Stimulated activated CD8-positive, alpha-beta memory T cell treated with anti-CD3 and anti-CD28 coated beads, Interleukin-4, amount 100 ng/mL, for 24 hours (primary cell): Measurements from ENCODE around the gene GOLGA3.
"Not testable (repeated sequence)": the region's sequence is repeated elsewhere in the genome, so short reads cannot be mapped to it uniquely, and the experiment has no call there.

Source experiments
- DNase-seq: peaks from one replicate; pipeline ENCODE4 v3.0.0-alpha.2; 2020; ENCODE audit warnings: low read depth

The GOLGA3 gene

DNA sequence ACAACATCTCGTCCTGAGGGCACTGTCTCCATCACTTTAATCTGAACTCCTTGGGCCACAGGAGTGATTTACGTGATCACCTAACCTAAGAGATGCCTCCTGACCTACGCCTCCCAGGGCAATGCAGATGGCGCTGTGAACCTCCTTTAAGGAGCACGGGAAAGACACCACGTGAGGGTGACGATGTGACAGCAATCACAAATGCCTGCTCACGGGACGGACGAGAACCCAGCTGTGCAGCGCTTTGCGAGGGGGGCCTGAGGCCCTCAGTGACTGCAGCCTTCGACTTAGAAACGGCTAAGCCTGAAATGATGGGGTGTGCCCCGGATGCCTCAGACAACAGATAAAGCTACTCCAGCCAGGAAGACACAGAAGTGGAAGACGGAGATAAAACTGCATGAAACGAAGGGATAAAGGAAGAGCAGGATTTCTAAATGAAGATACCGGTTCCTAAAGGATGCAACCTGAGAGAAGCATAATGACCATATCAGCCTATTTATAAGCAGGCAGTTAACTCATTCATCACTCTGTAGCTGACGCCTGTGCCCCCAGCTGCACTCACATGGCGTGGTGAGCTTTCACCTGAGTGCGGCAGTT is 13.9 kb upstream of the GOLGA3 start:
- DNase-seq, result no peak

DNA sequence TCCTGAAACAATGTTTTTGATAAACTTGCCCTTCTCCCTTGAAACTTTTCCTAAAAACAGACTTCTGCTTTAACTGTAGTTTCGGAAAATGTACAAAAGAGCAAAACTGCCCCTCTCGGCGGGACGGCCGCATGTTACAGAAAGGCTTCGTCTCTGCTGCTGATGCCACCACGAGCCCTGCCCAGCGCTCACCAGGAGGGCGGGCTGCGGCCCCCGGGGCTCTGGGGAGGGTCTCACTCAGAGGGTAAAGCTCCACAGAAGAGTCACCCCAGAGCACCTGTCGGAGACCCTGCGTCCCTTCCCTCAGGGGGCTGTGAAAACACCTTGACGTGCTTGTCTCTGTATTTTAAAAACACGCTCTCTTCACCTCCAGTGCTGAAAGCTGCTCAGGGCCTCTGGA is 12.5 kb upstream of the GOLGA3 start:
- DNase-seq, result no peak

- DNase-seq, result no peak
These were observed 11.9 kb upstream of the GOLGA3 start for GRCh38 chr12:132840536-132840935.

DNA sequence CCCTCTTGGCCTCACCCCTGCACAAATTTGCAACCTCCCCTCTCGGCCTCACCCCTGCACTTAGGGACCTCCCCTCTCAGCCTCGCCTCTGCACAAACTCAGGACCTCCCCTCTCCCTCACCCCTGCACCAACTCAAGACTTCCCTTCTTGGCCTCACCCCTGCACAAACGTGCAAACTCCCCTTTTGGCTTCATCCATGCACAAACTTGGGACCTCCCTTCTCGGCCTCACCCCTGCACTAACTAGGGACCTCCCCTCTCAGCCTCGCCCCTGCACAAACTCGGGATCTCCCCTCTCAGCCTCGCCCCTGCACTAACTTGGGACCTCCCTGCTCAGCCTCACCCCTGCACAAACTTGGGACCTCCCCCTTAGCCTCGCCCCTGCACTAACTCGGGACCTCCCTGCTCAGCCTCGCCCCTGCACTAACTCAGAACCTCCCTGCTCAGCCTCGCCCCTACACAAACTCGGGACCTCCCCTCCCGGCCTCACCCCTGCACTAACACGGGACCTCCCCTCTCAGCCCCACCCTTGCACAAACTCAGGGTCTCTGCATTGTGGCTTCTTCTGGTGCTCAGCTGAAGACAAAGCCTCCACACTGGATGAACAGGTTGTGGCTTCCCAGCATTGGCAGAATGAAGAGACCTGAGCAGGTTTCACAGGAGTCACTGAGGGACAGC is 11.0 kb upstream of the GOLGA3 start:
- no peak for DNase-seq

GRCh38 chr12:132838410-132839080 is 9.9 kb upstream of the GOLGA3 start:
- no peak for DNase-seq

DNA sequence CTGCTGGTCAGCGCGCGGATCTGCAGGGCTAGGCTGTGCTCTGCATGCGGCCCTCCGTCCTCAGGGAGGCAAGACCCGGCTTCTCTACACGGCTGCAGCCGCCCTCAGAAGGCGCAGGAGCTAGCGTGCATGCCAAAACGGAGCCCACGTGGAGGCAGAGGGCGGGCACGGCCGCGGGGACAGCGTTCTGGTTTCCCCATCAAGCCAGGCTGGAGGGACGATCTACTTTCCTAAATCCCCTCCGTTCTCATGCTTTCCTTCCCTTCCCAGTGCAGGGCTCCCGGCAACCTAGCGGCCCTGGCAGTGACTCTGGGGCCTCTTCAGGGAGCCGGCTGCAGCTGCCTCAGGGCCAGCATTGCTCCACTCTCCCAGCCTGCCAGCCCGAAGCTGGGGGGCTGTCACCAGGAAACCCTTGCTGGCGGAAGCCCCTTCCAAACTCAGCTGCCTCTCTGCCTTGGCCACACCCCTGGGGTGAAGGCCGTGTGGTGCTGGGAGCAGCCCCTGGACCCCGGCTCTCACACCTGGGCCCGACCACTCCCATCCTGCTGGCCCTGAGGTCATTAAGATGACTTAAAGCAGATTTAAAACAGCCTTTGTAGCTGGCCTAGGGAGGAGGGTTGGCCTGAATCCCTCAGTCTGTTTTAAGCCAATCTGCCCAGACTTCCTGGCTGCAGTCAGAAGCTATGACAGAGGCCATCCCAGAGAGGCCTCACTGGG is 9.2 kb upstream of the GOLGA3 start:
- DNase-seq, result no peak

DNA sequence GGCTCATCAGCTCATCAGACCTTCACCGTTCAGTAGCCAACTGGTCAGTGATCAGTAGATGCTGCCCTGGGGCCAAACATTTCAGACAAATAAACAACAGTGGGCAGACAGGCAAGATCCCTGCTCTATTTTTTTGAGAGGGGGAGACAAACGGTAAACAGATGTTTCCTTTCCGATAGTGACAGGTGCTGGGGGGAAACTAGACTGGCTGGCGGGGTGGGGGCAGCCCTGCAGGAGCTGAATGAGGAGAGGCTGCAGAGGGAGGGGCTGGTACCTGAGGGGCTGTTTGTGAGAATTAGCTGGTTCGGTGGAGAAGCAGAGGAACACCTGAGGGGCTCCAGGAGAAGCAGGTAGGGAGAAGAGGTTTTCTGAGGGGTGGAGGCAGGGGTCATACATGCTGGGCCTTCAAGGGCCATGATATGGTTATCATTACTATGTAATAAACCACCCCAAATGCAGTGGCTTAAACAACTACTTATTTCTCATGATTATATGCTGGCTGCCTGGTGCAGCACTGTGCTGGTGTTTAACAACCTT is 8.2 kb upstream of the GOLGA3 start:
- no peak for DNase-seq

- not testable (repeated sequence) for DNase-seq
These were observed 7.6 kb upstream of the GOLGA3 start for GRCh38 chr12:132836230-132836629.

DNA sequence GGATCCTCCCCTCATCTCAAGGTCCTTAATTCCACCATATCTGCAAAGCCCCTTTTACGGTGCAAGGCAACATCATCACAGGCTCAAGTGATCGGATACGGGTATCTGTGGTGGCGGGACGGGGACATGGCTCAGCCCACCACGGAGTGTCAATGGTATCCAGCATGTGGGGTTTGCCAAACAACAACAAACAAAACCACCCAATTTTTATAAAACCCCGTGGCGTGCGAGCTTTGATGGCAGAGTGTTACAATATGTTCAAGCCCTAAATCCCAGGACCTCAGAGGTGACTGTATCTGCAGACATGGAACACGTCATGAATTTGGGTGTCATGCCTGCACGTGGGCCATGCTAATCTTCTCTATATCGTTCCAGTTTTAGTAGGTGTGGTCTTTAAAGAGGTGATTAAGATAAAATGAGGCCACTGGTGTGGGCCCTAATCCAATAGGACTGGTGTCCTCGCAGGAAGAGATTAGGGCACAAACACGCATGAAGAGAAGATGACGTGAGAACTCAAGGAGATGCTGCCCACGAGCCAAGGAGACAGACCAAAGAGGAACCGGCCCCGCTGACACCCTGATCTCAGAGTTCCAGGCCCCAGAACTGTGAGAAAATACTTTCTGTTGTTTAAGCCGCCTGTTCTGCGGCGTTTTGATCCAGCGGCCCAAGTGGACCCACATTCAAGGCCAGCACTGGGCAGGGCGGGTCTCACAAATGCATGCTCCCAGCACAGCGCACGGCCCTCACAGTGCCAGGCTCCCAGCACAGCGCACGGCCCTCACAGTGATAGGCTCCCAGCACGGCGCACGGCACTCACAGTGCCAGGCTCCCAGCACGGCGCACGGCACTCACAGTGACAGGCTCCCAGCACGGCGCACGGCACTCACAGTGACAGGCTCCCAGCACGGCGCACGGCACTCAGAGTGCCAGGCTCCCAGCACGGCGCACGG is 6.7 kb upstream of the GOLGA3 start:
- no peak for DNase-seq

- DNase-seq, result no peak
These were observed 5.6 kb upstream of the GOLGA3 start for GRCh38 chr12:132834181-132834711.

DNA sequence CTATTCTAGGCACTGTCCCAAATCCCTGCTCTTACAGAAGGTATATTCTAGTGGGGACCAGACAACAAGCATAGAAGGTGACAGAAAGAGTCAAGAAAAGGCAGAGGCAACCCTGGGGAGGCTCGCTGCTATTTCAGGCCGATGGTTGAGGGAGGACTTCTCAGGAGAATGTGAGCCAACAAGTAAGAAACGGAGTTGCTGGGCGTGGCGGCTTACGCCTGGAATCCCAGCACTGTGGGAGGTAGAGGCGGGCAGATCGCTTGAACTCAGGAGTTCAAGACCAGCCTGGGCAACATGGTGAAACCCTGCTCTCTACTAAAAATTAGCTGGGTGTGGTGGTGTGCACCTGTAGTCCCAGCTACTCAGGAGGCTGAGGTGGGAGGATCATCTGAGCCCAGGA is 4.7 kb upstream of the GOLGA3 start:
- DNase-seq, result no peak

DNA sequence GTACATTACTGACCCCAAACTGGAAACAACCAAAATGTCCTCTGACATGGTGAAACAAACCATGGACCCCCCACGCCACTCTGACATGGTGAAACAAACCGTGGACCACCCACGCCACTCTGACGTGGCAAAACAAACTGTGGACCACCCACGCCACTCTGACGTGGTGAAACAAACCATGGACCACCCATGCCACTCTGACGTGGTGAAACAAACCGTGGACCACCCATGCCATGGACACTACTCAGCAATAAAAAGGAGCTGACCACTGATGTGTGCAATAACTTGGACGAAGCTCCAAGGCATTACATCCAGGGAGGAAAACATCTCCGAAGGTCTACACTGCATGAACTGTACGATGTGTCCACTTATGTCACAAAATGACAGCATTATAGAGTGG is 3.1 kb upstream of the GOLGA3 start:
- no peak for DNase-seq

DNA sequence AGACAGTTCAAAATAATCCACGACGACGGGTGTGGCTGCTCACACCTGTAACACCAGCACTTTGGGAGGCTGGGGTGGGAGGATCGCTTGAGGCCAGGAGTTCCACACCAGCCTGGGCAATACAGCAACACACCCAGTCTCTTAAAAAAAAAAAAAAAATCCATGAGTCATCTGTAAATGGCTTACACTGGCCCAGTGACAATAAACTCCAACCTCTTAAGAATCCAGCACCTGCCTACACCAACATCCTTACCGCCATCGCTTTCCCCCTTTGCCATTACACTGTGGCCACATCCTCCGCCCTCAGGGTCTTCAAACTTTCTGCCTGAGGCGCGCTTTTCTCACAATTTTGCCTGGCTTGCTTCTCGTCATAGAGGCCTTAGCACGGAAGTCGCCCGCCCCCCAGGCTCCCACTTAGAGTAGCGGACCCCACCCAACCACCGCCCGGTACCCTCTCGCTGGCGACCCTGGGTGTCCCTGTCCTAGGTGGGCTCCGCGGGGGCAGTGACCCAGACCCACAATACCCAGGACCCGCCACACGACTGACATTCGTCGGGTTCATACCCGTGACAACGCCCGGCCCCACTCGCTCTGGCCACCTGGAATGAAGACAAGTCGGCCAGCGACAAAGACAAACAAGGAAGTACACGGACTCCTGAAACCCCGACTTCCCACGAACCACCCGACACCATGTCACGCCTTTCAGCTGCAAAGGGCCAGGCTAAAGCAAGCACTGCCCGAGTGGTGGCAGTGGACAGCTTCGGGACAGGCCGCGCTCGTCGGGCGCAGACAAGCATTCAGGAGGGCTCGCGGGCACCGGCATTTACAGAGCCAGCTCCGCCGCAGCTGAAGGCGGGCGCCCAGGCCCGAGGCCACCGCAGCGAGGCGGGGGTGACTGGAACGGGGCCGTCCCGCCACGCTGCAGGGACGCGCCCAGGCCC is 636 bp downstream of the GOLGA3 start:
- no peak for DNase-seq

GRCh38 chr12:132825861-132826260 is 2.8 kb downstream of the GOLGA3 start:
- no peak for DNase-seq

DNA sequence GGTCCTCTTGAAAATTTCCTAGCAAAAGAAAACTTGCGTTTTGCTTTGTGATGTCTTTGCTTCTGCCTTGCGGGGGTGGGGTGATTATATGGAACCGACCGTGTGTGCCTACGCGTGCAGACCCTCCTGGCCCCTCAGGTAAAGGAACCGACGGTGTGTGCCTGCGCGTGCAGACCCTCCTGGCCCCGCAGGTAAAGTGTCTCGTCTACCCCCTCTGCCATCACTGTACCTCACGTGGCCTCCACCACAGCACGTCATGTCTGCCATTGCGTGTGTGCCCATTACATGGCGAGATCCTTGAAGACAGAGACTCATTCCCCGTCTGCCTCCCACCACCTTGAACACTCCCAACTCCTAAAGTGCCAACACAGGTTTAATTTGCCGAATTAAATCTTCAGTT is 3.6 kb downstream of the GOLGA3 start:
- no peak for DNase-seq

GRCh38 chr12:132824053-132824452 is 4.6 kb downstream of the GOLGA3 start:
- no peak for DNase-seq

DNA sequence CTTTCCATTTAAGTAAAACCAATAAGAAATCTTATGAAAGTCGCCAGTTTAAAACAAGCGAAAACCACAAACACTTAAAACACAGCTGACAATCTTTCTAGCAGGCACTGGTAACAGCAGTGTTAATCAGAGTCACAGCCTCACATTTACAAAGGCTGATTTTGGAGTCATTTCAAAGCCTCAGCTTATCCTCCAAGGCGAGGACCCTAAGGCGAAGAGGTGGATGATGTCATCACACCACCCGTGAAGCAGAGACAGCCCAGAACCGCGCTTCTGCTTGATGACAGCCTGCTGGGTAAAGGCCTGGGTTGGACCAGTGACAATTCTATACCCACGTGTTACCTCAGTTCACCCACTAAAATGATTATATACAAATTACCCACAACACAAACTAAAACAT is 10.1 kb downstream of the GOLGA3 start:
- DNase-seq, result no peak

GRCh38 chr12:132814232-132814631 is 14.4 kb downstream of the GOLGA3 start:
- DNase-seq, result no peak

- no peak for DNase-seq
These were observed 15.2 kb downstream of the GOLGA3 start for GRCh38 chr12:132813443-132813842.
